GM12891 (cell line): Measurements from ENCODE around the gene CLNS1A.
"Not testable (repeated sequence)": the region's sequence is repeated elsewhere in the genome, so short reads cannot be mapped to it uniquely, and the experiment has no call there.

Experiments
- DNase-seq: peaks from one replicate; pipeline ENCODE4 v3.0.0; 2011; ENCODE audit warnings: low spot score; ENCODE audit not compliant: insufficient read length
- FAIRE-seq: peaks from 2 replicates; lab custom pipeline; 2011; peaks lifted over from hg19 to GRCh38; lab: Jason Lieb, UNC
- PAX5 ChIP-seq: IDR thresholded peaks from 2 replicates; pipeline ENCODE4 v1.6.1; 2011; ENCODE audit warnings: low read length, moderate library complexity, mild to moderate bottlenecking; ENCODE audit not compliant: insufficient read depth, severe bottlenecking
- POLR2A ChIP-seq: IDR thresholded peaks from 2 replicates; pipeline ENCODE4 v1.6.1; 2011; ENCODE audit warnings: low read depth, low read length, control low read depth
- POLR2AphosphoS5 ChIP-seq: IDR thresholded peaks from 2 replicates; pipeline ENCODE4 v1.6.1; 2011; ENCODE audit warnings: low read depth, low read length, control low read depth
- POU2F2 ChIP-seq: IDR thresholded peaks from 2 replicates; pipeline ENCODE4 v1.6.1; 2011; ENCODE audit warnings: low read depth, mild to moderate bottlenecking, control low read depth, low read length, moderate library complexity
- SPI1 ChIP-seq: IDR thresholded peaks from 2 replicates; pipeline ENCODE4 v1.6.1; 2011; ENCODE audit warnings: low read depth, low read length, control low read depth
- TAF1 ChIP-seq: IDR thresholded peaks from 2 replicates; pipeline ENCODE4 v1.6.1; 2011; ENCODE audit warnings: low read depth, low read length, control low read depth

CLNS1A gene

GRCh38 chr11:77590194-77590782 lies 47.3 kb downstream of the CLNS1A start:
- no peak for TF ChIP-seq PAX5
- no peak for TF ChIP-seq POU2F2
- no peak for TF ChIP-seq TAF1
- no peak; the same call in 1 of the 2 replicates for TF ChIP-seq POLR2AphosphoS5
- TF ChIP-seq POLR2A = no peak
- no peak for TF ChIP-seq SPI1
- DNase-seq (no peak), FAIRE-seq (peak; percentile 51)

GRCh38 chr11:77589521-77590193 lies 47.9 kb downstream of the CLNS1A start, which contains the start of gene AQP11:
Gene AQP11, plus strand, starts transcription at chr11:77589953. Its CDS starts 40 bp downstream, at chr11:77589993.
- TF ChIP-seq TAF1 = 0 out of 2 replicates have a peak, but pooled peaks have one; percentile 2
- no peak for TF ChIP-seq POLR2AphosphoS5
- TF ChIP-seq POLR2A = no peak
- peak; percentile 92 for FAIRE-seq
- peak; percentile 86 for DNase-seq

GRCh38 chr11:77589181-77589520 lies 48.4 kb downstream of the CLNS1A start:
- FAIRE-seq (no peak), DNase-seq (no peak)
- TF ChIP-seq TAF1 (0 out of 2 replicates have a peak, but pooled peaks have one; percentile 25), POLR2A (no peak)

GRCh38 chr11:77580712-77581337 lies 56.8 kb downstream of the CLNS1A start:
- no peak for TF ChIP-seq SPI1
- TF ChIP-seq PAX5 = no peak
- no peak for TF ChIP-seq TAF1
- no peak for TF ChIP-seq POLR2A
- no peak for TF ChIP-seq POLR2AphosphoS5
- no peak for TF ChIP-seq POU2F2
- FAIRE-seq = no peak
- DNase-seq = no peak

GRCh38 chr11:77575428-77575827 lies 62.2 kb downstream of the CLNS1A start:
- not testable (repeated sequence) for FAIRE-seq, DNase-seq

GRCh38 chr11:77570896-77571295 lies 66.7 kb downstream of the CLNS1A start:
- not testable (repeated sequence) for DNase-seq, FAIRE-seq

GRCh38 chr11:77569676-77570070 lies 67.9 kb downstream of the CLNS1A start:
- DNase-seq = no peak
- no peak for FAIRE-seq
- TF ChIP-seq POU2F2 (no peak), SPI1 (no peak), TAF1 (no peak), POLR2A (no peak), POLR2AphosphoS5 (no peak), PAX5 (no peak)

GRCh38 chr11:77568916-77569675 lies 68.5 kb downstream of the CLNS1A start:
- no peak for DNase-seq
- FAIRE-seq = no peak
- TF ChIP-seq PAX5 (no peak), SPI1 (no peak), POLR2A (no peak), TAF1 (no peak), POU2F2 (no peak), POLR2AphosphoS5 (no peak)

- no peak for DNase-seq
- TF ChIP-seq POU2F2 (no peak), PAX5 (no peak), SPI1 (no peak), POLR2AphosphoS5 (no peak), POLR2A (no peak), TAF1 (no peak)
- FAIRE-seq = no peak
Measured at GRCh38 chr11:77568306-77568705, 69.3 kb downstream of the CLNS1A start.
